ENCODE results near the gene DNPEP.

The DNPEP gene

GRCh38 chr2:219332542-219332941 is 55.2 kb downstream of the DNPEP start, which contains the start of gene RESP18:
Gene RESP18, minus strand, starts transcription at chr2:219332744.
- TF ChIP-seq, protein P1, sequence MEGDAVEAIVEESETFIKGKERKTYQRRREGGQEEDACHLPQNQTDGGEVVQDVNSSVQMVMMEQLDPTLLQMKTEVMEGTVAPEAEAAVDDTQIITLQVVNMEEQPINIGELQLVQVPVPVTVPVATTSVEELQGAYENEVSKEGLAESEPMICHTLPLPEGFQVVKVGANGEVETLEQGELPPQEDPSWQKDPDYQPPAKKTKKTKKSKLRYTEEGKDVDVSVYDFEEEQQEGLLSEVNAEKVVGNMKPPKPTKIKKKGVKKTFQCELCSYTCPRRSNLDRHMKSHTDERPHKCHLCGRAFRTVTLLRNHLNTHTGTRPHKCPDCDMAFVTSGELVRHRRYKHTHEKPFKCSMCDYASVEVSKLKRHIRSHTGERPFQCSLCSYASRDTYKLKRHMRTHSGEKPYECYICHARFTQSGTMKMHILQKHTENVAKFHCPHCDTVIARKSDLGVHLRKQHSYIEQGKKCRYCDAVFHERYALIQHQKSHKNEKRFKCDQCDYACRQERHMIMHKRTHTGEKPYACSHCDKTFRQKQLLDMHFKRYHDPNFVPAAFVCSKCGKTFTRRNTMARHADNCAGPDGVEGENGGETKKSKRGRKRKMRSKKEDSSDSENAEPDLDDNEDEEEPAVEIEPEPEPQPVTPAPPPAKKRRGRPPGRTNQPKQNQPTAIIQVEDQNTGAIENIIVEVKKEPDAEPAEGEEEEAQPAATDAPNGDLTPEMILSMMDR (IDR thresholded peaks at IDR 0.05; ENCODE audit: borderline replicate concordance, control extremely low read depth, extremely low read depth, insufficient read depth, missing control alignments): no peak
- in situ Hi-C loops (cut with MboI; ENCODE audit: low sequenced_read_pairs, unreplicated experiment): no loop called here
- no peak for DNase-seq (ENCODE audit: low spot score)

DNA sequence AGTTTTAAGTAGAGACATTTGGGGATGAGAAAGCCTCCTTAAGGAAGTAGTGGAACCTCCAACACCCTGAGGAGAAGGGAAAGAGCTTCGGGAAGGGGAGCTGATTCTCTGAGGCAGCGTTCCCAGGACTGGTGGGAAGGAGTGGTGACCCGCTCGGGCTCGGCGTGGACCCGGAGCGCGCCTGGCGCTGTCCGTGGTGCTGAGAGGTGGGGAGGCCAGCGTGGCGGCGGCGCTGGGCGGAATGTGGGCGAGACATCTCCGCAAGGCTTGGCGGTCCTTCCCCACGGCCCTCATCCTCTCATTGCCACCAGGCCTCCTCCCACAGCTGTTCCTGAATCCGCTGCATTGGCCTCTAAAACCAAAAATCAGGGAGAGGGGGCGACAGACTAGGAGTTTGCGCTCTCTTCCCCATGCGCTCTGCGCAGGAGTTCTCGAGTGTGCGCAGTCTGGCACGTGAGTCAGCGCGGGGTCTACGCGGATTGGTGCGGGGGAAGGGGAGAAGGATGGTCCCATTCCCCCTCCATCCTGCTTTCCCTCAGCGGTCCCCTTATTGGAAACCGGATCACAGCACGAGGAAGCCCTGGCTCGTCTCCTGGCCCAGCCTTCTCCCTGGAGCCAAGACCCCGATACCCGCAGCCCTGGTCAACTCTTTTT is 56.0 kb downstream of the DNPEP start:
- in situ Hi-C loops (cut with MboI; ENCODE audit: low sequenced_read_pairs, unreplicated experiment): no loop called here
- no peak for DNase-seq (ENCODE audit: low spot score)

GRCh38 chr2:219327719-219328118 is 60.0 kb downstream of the DNPEP start:
- TF ChIP-seq, protein P1 (IDR thresholded peaks at IDR 0.05; ENCODE audit: borderline replicate concordance, control extremely low read depth, extremely low read depth, insufficient read depth, missing control alignments): no peak
- in situ Hi-C loops (cut with MboI; ENCODE audit: low sequenced_read_pairs, unreplicated experiment): no loop called here
- no peak for DNase-seq (ENCODE audit: low spot score)

More for the DNA sequence above, 56.0 kb downstream of the DNPEP start:
- TF ChIP-seq, protein P1 (IDR thresholded peaks at IDR 0.05; ENCODE audit: borderline replicate concordance, control extremely low read depth, extremely low read depth, insufficient read depth, missing control alignments): no peak

GRCh38 chr2:219325657-219326315 is 61.9 kb downstream of the DNPEP start:
- DNase-seq (ENCODE audit: low spot score): no peak
- TF ChIP-seq, protein P1 (IDR thresholded peaks at IDR 0.05; ENCODE audit: borderline replicate concordance, control extremely low read depth, extremely low read depth, insufficient read depth, missing control alignments): no peak
- in situ Hi-C loops (cut with MboI; ENCODE audit: low sequenced_read_pairs, unreplicated experiment): no loop called here

GRCh38 chr2:219325136-219325535 is 62.6 kb downstream of the DNPEP start:
- no peak for DNase-seq (ENCODE audit: low spot score)
- TF ChIP-seq, protein P1 (IDR thresholded peaks at IDR 0.05; ENCODE audit: borderline replicate concordance, control extremely low read depth, extremely low read depth, insufficient read depth, missing control alignments): no peak
- in situ Hi-C loops (cut with MboI; ENCODE audit: low sequenced_read_pairs, unreplicated experiment): no loop called here

GRCh38 chr2:219323434-219323833 is 64.3 kb downstream of the DNPEP start:
- no peak for DNase-seq (ENCODE audit: low spot score)
- TF ChIP-seq, protein P1 (IDR thresholded peaks at IDR 0.05; ENCODE audit: borderline replicate concordance, control extremely low read depth, extremely low read depth, insufficient read depth, missing control alignments): no peak

More at GRCh38 chr2:219323434-219323833, 64.3 kb downstream of the DNPEP start:
- in situ Hi-C loops (cut with MboI; ENCODE audit: low sequenced_read_pairs, unreplicated experiment): loop anchor here (25.0 kb wide), 1 partner anchor 286 kb away; the partner anchor contains the start of gene CFAP65
